GM12878 (cell line): ENCODE results near the gene PGAM4. TPM values are rescaled to one million over a fixed set of nuclear protein-coding genes. Genes with fewer than 3 reads are reported as not detected.

Source experiments
- E4F1 ChIP-seq: fragments of 450-650 bp; IDR thresholded peaks from 2 replicates; pipeline ENCODE4 v1.6.1; 2018; ENCODE audit warnings: borderline replicate concordance, mild to moderate bottlenecking; ENCODE audit not compliant: partially characterized antibody
- FOXM1 ChIP-seq: IDR thresholded peaks from 2 replicates; pipeline ENCODE4 v1.6.1; 2012; ENCODE audit warnings: low read depth, mild to moderate bottlenecking, inconsistent platforms, low read length, moderate library complexity
- NFYA ChIP-seq: IDR thresholded peaks from 2 replicates; pipeline ENCODE4 v1.6.1; 2011; ENCODE audit warnings: low read depth, mild to moderate bottlenecking, low read length, improper control_type of control experiment, borderline replicate concordance
- NR2F1 ChIP-seq: fragments of 450-650 bp; conservative IDR thresholded peaks from 2 replicates; pipeline ENCODE4 v1.6.1; 2017; ENCODE audit warnings: mild to moderate bottlenecking
- SP1 ChIP-seq: IDR thresholded peaks from one replicate; pipeline ENCODE4 v1.6.1; 2011; ENCODE audit warnings: low read depth, low read length
- ZBED1 ChIP-seq: IDR thresholded peaks from 2 replicates; pipeline ENCODE4 v1.6.1; 2016; ENCODE audit warnings: borderline replicate concordance
- polyA plus RNA-seq, 11 experiments: library from polyadenylated mRNA; depleted of rRNA in 4 of 11; unstranded in 6 of 11; stranded (reverse) in 5 of 11; fragments of >200 nt; fragmentation: Nextera tagmentation in 4 of 11; fragmentation: Illumina TruSeq in 1 of 11; extraction: Ambion mirVana in 4 of 11; extraction: Trizol in 1 of 11; gene quantifications; 1 replicate in 1 of 11; 2 replicates in 10 of 11; pipeline versions ENCODE4 v1.2.1 to v1.2.3, GENCODE V29; 2011 to 2016; ENCODE audit warnings: inconsistent platforms in 2 of 11, missing spikeins in 2 of 11, low read depth in 1 of 11
- total RNA-seq, 4 experiments: library from RNA; depleted of rRNA in 3 of 4; stranded (reverse); fragments of >200 nt in 3 of 4; fragmentation: Illumina TruSeq in 1 of 4; extraction: Trizol in 1 of 4; gene quantifications; 2 replicates each; pipeline versions ENCODE4 v1.2.1 to v1.2.3, GENCODE V29; 2013 to 2021
- TF ChIP-seq, protein P1 (sequence below): fragments of 450-650 bp; formaldehyde crosslinking; IDR thresholded peaks from 2 replicates; pipeline ENCODE4 v1.4.0; 2020; ENCODE audit warnings: mild to moderate bottlenecking, moderate library complexity

The PGAM4 gene
- total and polyA plus RNA-seq, 10 of the 15 experiments (the other 5 are each of a cell fraction or from before 2014, with no cell fraction given), result 0.24 to 0.80 (median 0.36) TPM; not detected in 6

- TF ChIP-seq, protein P1, sequence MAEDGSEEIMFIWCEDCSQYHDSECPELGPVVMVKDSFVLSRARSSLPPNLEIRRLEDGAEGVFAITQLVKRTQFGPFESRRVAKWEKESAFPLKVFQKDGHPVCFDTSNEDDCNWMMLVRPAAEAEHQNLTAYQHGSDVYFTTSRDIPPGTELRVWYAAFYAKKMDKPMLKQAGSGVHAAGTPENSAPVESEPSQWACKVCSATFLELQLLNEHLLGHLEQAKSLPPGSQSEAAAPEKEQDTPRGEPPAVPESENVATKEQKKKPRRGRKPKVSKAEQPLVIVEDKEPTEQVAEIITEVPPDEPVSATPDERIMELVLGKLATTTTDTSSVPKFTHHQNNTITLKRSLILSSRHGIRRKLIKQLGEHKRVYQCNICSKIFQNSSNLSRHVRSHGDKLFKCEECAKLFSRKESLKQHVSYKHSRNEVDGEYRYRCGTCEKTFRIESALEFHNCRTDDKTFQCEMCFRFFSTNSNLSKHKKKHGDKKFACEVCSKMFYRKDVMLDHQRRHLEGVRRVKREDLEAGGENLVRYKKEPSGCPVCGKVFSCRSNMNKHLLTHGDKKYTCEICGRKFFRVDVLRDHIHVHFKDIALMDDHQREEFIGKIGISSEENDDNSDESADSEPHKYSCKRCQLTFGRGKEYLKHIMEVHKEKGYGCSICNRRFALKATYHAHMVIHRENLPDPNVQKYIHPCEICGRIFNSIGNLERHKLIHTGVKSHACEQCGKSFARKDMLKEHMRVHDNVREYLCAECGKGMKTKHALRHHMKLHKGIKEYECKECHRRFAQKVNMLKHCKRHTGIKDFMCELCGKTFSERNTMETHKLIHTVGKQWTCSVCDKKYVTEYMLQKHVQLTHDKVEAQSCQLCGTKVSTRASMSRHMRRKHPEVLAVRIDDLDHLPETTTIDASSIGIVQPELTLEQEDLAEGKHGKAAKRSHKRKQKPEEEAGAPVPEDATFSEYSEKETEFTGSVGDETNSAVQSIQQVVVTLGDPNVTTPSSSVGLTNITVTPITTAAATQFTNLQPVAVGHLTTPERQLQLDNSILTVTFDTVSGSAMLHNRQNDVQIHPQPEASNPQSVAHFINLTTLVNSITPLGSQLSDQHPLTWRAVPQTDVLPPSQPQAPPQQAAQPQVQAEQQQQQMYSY (CRISPR knock-in tag), result no peak
- TF ChIP-seq SP1 (no peak), NR2F1 (no peak), NFYA (no peak), E4F1 (no peak), FOXM1 (no peak), ZBED1 (no peak)
- TF ChIP-seq, all 136 proteins: peak for 0
These were observed 7.7 kb upstream of the PGAM4 start (continued) for GRCh38 chrX:77977095-77977494.
